BLaER1 treated with 17β-estradiol and CSF1 and Interleukin-3, amounts not matched to agents 10 nM and 100 nM (cell line): Measurements from ENCODE around the gene LMO7.

ENCODE experiments used
- H3K27ac ChIP-seq, 11 experiments: shearing (Covaris generic); formaldehyde crosslinking; 2 replicates each; pipeline ENCODE4 v1.8.1; 2022
- H3K27me3 ChIP-seq, 11 experiments: shearing (Covaris generic); formaldehyde crosslinking; 2 replicates each; pipeline ENCODE4 v1.8.1; 2022
- H3K36me3 ChIP-seq, 11 experiments: shearing (Covaris generic); formaldehyde crosslinking; 2 replicates each; pipeline ENCODE4 v1.8.1; 2022
- H3K4me1 ChIP-seq, 10 experiments: shearing (Covaris generic); formaldehyde crosslinking; 2 replicates each; pipeline ENCODE4 v1.8.1; 2022
- H3K4me2 ChIP-seq, 11 experiments: shearing (Covaris generic); formaldehyde crosslinking; 2 replicates each; pipeline ENCODE4 v1.8.1; 2022
- H3K4me3 ChIP-seq, 10 experiments: shearing (Covaris generic); formaldehyde crosslinking; 2 replicates each; pipeline ENCODE4 v1.8.1; 2022
- H3K9ac ChIP-seq, 11 experiments: shearing (Covaris generic); formaldehyde crosslinking; 2 replicates each; pipeline ENCODE4 v1.8.1; 2022
- H3K9me3 ChIP-seq, 11 experiments: shearing (Covaris generic); formaldehyde crosslinking; replicated peaks in 1 of 11; 2 replicates each; pipeline ENCODE4 v1.8.1; 2022
- H4K20me1 ChIP-seq, 11 experiments: shearing (Covaris generic); formaldehyde crosslinking; 2 replicates each; pipeline ENCODE4 v1.8.1; 2022
- Cebpa-rat ChIP-seq, 11 experiments: shearing (Covaris generic); IDR thresholded peaks; 2 replicates each; pipeline ENCODE4 v1.8.1; 2022

LMO7 gene

GRCh38 chr13:75764251-75764925 lies 128.3 kb downstream of the LMO7 start:
- no peak overlapping the region for H3K4me2 ChIP-seq
- no peaks in the 10 kb centered on the region for H4K20me1 ChIP-seq
- no peaks in the 10 kb centered on the region for H3K9me3 ChIP-seq
- no peaks in the 10 kb centered on the region for H3K36me3 ChIP-seq
- no peak overlapping the region for H3K27ac ChIP-seq
- H3K9ac ChIP-seq, result no peak overlapping the region
- H3K4me1 ChIP-seq, result peaks cover 0 to 5% (median 0%) of the 10 kb centered on the region in 10 experiments; a peak in 1 of 20 replicates
- TF ChIP-seq Cebpa-rat (IDR thresholded peaks at IDR 0.05), result no peak
- no peak overlapping the region for H3K4me3 ChIP-seq
- H3K27me3 ChIP-seq, result no peaks in the 10 kb centered on the region

- Histone ChIP-seq H3K4me3 (no peak overlapping the region), H3K4me1 (peaks cover 0 to 5% (median 0%) of the 10 kb centered on the region in 10 experiments; a peak in 1 of 20 replicates), H4K20me1 (no peaks in the 10 kb centered on the region), H3K27ac (no peak overlapping the region), H3K9ac (no peak overlapping the region), H3K36me3 (no peaks in the 10 kb centered on the region), H3K27me3 (no peaks in the 10 kb centered on the region), H3K4me2 (no peak overlapping the region), H3K9me3 (no peaks in the 10 kb centered on the region)
- TF ChIP-seq Cebpa-rat (IDR thresholded peaks at IDR 0.05), result no peak
Observed at GRCh38 chr13:75764926-75765310, 128.8 kb downstream of the LMO7 start.

- H3K4me1 ChIP-seq, result peaks cover 0 to 5% (median 0%) of the 10 kb centered on the region in 10 experiments; a peak in 1 of 20 replicates
- no peaks in the 10 kb centered on the region for H4K20me1 ChIP-seq
- H3K36me3 ChIP-seq, result no peaks in the 10 kb centered on the region
- TF ChIP-seq Cebpa-rat (IDR thresholded peaks at IDR 0.05), result no peak
- H3K9me3 ChIP-seq, result no peaks in the 10 kb centered on the region
- H3K4me3 ChIP-seq, result no peak overlapping the region
- H3K4me2 ChIP-seq, result no peak overlapping the region
- no peaks in the 10 kb centered on the region for H3K27me3 ChIP-seq
- no peak overlapping the region for H3K9ac ChIP-seq
- no peak overlapping the region for H3K27ac ChIP-seq
Observed at GRCh38 chr13:75766636-75767035, 130.5 kb downstream of the LMO7 start.

GRCh38 chr13:75769141-75769905 lies 133.2 kb downstream of the LMO7 start:
- Histone ChIP-seq H3K9ac (no peak overlapping the region), H3K27ac (no peak overlapping the region), H3K4me3 (no peak overlapping the region), H3K9me3 (no peaks in the 10 kb centered on the region), H3K36me3 (no peaks in the 10 kb centered on the region), H3K4me2 (no peak overlapping the region), H3K27me3 (no peaks in the 10 kb centered on the region), H4K20me1 (no peaks in the 10 kb centered on the region), H3K4me1 (0 out of 20 replicates have a peak, but pooled peaks cover 0 to 4% (median 0%) of the 10 kb centered on the region in 10 experiments)
- TF ChIP-seq Cebpa-rat (IDR thresholded peaks at IDR 0.05), result no peak

GRCh38 chr13:75770164-75770563 lies 134.0 kb downstream of the LMO7 start:
- no peak overlapping the region for H3K27ac ChIP-seq
- no peaks in the 10 kb centered on the region for H4K20me1 ChIP-seq
- H3K4me2 ChIP-seq, result no peak overlapping the region

GRCh38 chr13:75770592-75771011 lies 134.5 kb downstream of the LMO7 start:
- Histone ChIP-seq H3K4me3 (no peak overlapping the region), H3K27ac (no peak overlapping the region), H3K9ac (no peak overlapping the region), H3K4me1 (0 out of 20 replicates have a peak, but pooled peaks cover 0 to 4% (median 0%) of the 10 kb centered on the region in 10 experiments), H3K36me3 (no peaks in the 10 kb centered on the region), H3K4me2 (no peak overlapping the region), H3K9me3 (no peaks in the 10 kb centered on the region), H4K20me1 (no peaks in the 10 kb centered on the region), H3K27me3 (no peaks in the 10 kb centered on the region)
- no peak for TF ChIP-seq Cebpa-rat (IDR thresholded peaks at IDR 0.05)

More at GRCh38 chr13:75770164-75770563, 134.0 kb downstream of the LMO7 start:
- Histone ChIP-seq H3K9ac (no peak overlapping the region), H3K36me3 (no peaks in the 10 kb centered on the region), H3K4me1 (0 out of 20 replicates have a peak, but pooled peaks cover 0 to 4% (median 0%) of the 10 kb centered on the region in 10 experiments), H3K27me3 (no peaks in the 10 kb centered on the region), H3K9me3 (no peaks in the 10 kb centered on the region), H3K4me3 (no peak overlapping the region)
- TF ChIP-seq Cebpa-rat (IDR thresholded peaks at IDR 0.05), result no peak

- no peak overlapping the region for H3K9ac ChIP-seq
- no peak for TF ChIP-seq Cebpa-rat (IDR thresholded peaks at IDR 0.05)
- peaks cover 0 to 4% (median 0%) of the 10 kb centered on the region in 10 experiments; a peak in 6 of 20 replicates for H3K4me1 ChIP-seq
- no peak overlapping the region for H3K4me3 ChIP-seq
- no peaks in the 10 kb centered on the region for H3K9me3 ChIP-seq
- no peak overlapping the region for H3K27ac ChIP-seq
- no peak overlapping the region for H3K4me2 ChIP-seq
- no peaks in the 10 kb centered on the region for H3K27me3 ChIP-seq
- no peaks in the 10 kb centered on the region for H3K36me3 ChIP-seq
- no peaks in the 10 kb centered on the region for H4K20me1 ChIP-seq
Observed at GRCh38 chr13:75771226-75771625, 135.1 kb downstream of the LMO7 start.

- Histone ChIP-seq H3K4me1 (peaks cover 0 to 7% (median 4%) of the 10 kb centered on the region in 10 experiments; a peak in 10 of 20 replicates), H3K4me3 (no peak overlapping the region), H3K27me3 (no peaks in the 10 kb centered on the region), H4K20me1 (no peaks in the 10 kb centered on the region), H3K27ac (no peak overlapping the region), H3K36me3 (no peaks in the 10 kb centered on the region), H3K9ac (no peak overlapping the region), H3K4me2 (no peak overlapping the region), H3K9me3 (no peaks in the 10 kb centered on the region)
- TF ChIP-seq Cebpa-rat (IDR thresholded peaks at IDR 0.05), result no peak
Observed at GRCh38 chr13:75771818-75772217, 135.7 kb downstream of the LMO7 start.

- H3K27me3 ChIP-seq, result no peaks in the 10 kb centered on the region
- no peaks in the 10 kb centered on the region for H4K20me1 ChIP-seq
- peaks cover 0 to 19% (median 8%) of the 10 kb centered on the region in 10 experiments; a peak in 10 of 20 replicates for H3K4me1 ChIP-seq
- no peak overlapping the region for H3K4me2 ChIP-seq
- H3K27ac ChIP-seq, result no peak overlapping the region
- no peaks in the 10 kb centered on the region for H3K36me3 ChIP-seq
- no peak overlapping the region for H3K4me3 ChIP-seq
- no peak for TF ChIP-seq Cebpa-rat (IDR thresholded peaks at IDR 0.05)
- H3K9me3 ChIP-seq, result peaks cover 4 to 13% (median 9%) of the 10 kb centered on the region in 11 experiments; a peak in 17 of 22 replicates
- no peak overlapping the region for H3K9ac ChIP-seq
Observed at GRCh38 chr13:75774176-75774575, 138.0 kb downstream of the LMO7 start.
